ENCODE measurements around the gene APOA1.
"Not testable (repeated sequence)": the region's sequence is repeated elsewhere in the genome, so short reads cannot be mapped to it uniquely, and the experiment has no call there.

The APOA1 gene

GRCh38 chr11:116857316-116857715, 19.9 kb upstream of the APOA1 start:
- no peak for DNase-seq

GRCh38 chr11:116856423-116856822, 19.0 kb upstream of the APOA1 start:
- no peak for DNase-seq

GRCh38 chr11:116855413-116855812, 18.0 kb upstream of the APOA1 start:
- DNase-seq: no peak

GRCh38 chr11:116853461-116854073, 16.1 kb upstream of the APOA1 start:
- DNase-seq: no peak

GRCh38 chr11:116852261-116853031, 15.0 kb upstream of the APOA1 start:
- DNase-seq: no peak

- no peak for DNase-seq
These were observed 14.2 kb upstream of the APOA1 start for GRCh38 chr11:116851626-116852025.

- DNase-seq: no peak
These were observed 12.1 kb upstream of the APOA1 start for GRCh38 chr11:116849486-116849885.

GRCh38 chr11:116849060-116849459, 11.6 kb upstream of the APOA1 start:
- DNase-seq: no peak

- no peak for DNase-seq
These were observed 10.2 kb upstream of the APOA1 start for GRCh38 chr11:116847612-116848011.

- no peak for DNase-seq
These were observed 7.3 kb upstream of the APOA1 start for GRCh38 chr11:116844722-116845121.

GRCh38 chr11:116843661-116844060, 6.2 kb upstream of the APOA1 start:
- DNase-seq: no peak

- no peak for DNase-seq
These were observed 5.5 kb upstream of the APOA1 start for GRCh38 chr11:116842909-116843308.

GRCh38 chr11:116842117-116842516, 4.7 kb upstream of the APOA1 start:
- DNase-seq: no peak

GRCh38 chr11:116840746-116841296, 3.4 kb upstream of the APOA1 start:
- DNase-seq: no peak

- no peak for DNase-seq
These were observed 2.9 kb upstream of the APOA1 start for GRCh38 chr11:116840224-116840745.

GRCh38 chr11:116838321-116839084, 1.1 kb upstream of the APOA1 start:
- no peak for DNase-seq

- no peak for DNase-seq
These were observed 810 bp downstream of the APOA1 start for GRCh38 chr11:116836632-116836991.

GRCh38 chr11:116835791-116836631, 1.4 kb downstream of the APOA1 start:
- peak; percentile 93 for DNase-seq

GRCh38 chr11:116835042-116835772, 2.2 kb downstream of the APOA1 start:
- peak; percentile 49 for DNase-seq

- not testable (repeated sequence) for DNase-seq
These were observed 2.8 kb downstream of the APOA1 start for GRCh38 chr11:116834535-116835041.

GRCh38 chr11:116833816-116834534, 3.4 kb downstream of the APOA1 start:
- no peak for DNase-seq
